Glomerular visceral epithelial cell (primary cell): ENCODE measurements around the gene SYNGR4.
"Not testable (repeated sequence)": the region's sequence is repeated elsewhere in the genome, so short reads cannot be mapped to it uniquely, and the experiment has no call there.

Experiments used
- DNase-seq: peaks from one replicate; pipeline ENCODE4 v3.0.0-alpha.2; 2016; ENCODE audit errors: extremely low spot score

The SYNGR4 gene

GRCh38 chr19:48363810-48364597 lies at the start of gene SYNGR4, which contains the start of gene TMEM143:
Gene SYNGR4 (plus strand): TSS chr19:48364367. CDS start chr19:48365843, 1,476 bp downstream.
Gene TMEM143 (minus strand): TSS chr19:48363940. CDS start chr19:48363920, 20 bp downstream.
- DNase-seq, result peak; percentile 100

DNA sequence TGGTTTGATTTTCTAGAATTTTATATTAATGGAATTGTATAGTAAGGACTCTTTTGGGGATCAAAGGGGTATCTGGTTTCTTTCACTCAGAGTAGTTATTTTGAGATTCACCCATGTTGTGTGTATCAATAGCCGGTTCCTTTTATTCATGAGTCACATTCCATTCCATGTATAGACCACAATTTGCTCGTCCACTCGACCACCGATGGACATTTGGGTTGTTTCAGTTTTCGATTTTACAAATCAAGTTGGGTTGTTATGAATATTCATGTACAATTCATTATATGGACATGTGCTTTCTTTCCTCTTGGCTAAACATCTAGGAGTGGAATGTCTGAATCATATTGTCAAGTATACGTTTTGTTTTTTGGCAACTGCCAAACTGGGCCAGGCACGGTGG lies 48.5 kb upstream of the SYNGR4 start:
- DNase-seq, result no peak

DNA sequence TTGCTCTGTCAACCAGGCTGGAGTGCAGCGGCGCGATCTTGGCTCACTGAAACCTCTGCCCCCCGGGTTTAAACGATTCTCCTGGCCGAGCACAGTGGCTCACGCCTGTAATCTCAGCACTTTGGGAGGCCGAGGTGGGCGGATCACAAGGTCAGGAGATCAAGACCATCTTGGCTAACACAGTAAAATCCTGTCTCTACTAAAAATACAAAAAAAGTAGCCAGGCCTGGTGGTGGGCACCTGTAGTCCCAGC lies 46.5 kb upstream of the SYNGR4 start:
- DNase-seq, result not testable (repeated sequence)

DNA sequence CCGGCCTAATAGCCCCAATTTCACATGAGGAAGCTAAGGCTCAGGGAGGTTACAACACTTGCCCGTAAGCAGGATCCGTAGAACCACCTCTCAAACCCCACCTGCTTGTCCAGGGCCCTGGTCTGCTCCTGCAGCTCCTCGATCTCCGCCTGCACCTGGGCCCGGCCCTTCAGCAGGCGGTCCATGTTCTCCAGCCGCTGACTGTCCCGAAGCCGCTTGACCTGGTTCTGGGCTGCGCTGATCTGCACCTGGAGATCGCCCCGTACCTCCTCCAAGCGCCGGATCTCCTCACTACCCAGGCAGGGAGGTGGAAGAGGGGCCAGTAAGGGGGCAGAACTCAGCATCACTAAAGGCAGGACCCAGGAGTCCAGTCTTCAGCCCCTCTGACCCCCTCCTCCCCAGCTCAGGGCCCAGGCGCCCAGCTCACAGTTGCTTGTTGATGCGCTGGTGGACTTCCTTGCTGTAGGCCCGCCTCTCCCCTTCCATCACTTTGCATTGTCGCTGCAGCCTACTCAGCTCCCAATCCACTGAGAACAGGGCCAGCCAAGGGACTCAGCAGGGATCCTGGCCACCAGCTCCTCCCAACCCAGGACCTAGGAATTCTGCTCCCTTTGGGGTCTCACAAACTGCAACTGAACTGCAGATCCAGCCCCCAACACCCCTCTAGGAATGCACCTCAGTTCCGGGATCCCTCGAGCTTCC lies 45.7 kb upstream of the SYNGR4 start:
- DNase-seq, result no peak

- peak; percentile 82 for DNase-seq
Observed at GRCh38 chr19:48319647-48320541, 44.3 kb upstream of the SYNGR4 start.

DNA sequence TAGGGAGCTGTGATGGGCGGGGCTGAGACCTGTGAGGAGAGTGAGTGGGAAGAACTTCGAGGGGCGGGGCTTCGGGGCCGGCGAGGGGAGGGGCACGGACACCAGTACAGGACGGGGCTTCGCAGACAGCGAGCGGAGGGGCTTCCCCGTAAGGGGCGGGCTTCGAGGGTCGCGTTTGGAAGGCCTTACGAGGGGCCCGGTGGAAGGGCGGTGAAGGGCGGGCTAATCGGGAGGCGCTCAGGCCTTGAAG lies 42.9 kb upstream of the SYNGR4 start:
- DNase-seq, result peak; percentile 89

DNA sequence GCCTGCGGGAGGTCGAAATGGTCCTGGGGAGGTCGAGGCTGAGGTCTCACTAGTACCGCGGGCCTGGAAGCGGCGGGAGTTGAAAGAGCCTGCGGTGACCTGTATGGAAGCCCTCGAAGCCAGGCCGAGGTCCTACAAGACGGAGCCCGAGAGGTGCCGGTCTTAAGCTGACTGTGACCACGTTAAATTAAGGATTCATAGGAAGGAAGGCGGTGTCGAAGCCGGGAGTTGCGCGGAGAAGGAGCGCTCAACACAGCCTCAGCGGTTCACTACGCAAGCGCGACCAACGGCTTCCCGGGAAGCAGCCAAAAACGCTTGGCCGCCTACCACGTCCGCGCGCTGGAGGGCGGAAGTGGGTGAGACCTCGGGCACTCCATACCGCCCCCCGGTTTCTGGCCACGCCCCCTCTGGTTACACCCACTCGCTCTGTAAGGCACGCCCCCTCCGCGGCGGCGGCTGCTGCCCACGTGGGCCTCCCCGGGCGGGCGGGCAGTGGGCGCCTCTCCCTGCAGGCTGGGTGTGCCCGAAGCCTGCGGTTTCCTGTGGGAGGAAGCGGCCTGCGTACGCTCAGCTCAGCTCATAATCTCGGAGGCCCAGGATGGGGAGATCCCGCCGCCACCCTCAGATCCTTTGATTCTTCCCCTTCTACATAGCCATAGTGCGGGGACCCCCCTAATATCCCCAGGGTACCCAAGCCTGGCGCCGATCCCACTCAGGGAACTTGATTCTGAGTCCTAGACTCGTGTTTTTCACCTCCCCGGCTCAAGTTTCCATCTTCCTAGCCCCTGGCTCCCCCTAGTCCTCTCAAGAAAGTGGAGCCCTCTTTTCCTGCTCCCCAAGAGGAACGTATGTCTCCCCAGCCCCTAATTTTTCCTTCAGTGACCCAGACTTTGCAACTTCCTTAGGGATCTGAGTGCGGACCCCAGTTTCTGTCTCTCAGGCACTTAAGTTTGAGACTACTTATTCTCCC lies 42.3 kb upstream of the SYNGR4 start:
- DNase-seq, result peak; percentile 99

GRCh38 chr19:48325265-48325910 lies 38.8 kb upstream of the SYNGR4 start, which contains the start of gene EMP3:
Gene EMP3 (plus strand): TSS chr19:48325552. CDS start chr19:48326845, 1,293 bp downstream.
- DNase-seq, result peak; percentile 90

GRCh38 chr19:48329167-48329891 lies 34.8 kb upstream of the SYNGR4 start:
- DNase-seq, result peak; percentile 38

DNA sequence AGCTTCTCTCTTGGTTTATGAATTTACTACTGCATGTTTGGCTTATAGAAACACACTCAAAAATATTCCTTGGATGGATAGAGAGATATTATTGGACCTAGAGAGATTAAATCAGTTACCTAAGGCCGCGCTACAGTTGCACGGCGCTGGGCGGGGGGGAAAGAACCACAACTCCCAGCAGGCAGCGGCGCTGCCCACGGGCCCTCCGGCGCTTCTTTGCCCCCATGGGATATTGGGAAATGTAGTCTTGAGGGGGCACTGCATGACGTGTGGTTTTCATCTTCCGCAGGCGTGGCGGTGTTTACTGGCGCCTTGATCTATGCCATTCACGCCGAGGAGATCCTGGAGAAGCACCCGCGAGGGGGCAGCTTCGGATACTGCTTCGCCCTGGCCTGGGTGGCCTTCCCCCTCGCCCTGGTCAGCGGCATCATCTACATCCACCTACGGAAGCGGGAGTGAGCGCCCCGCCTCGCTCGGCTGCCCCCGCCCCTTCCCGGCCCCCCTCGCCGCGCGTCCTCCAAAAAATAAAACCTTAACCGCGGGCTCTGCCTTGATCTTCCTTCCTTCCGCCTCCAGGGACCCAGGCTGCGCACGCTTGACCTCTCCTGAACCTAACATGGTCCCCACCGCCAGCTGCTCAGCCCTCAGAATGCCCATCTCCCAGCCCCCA lies 34.0 kb upstream of the SYNGR4 start:
- DNase-seq, result no peak

GRCh38 chr19:48332351-48332661 lies 31.9 kb upstream of the SYNGR4 start:
- DNase-seq, result no peak

DNA sequence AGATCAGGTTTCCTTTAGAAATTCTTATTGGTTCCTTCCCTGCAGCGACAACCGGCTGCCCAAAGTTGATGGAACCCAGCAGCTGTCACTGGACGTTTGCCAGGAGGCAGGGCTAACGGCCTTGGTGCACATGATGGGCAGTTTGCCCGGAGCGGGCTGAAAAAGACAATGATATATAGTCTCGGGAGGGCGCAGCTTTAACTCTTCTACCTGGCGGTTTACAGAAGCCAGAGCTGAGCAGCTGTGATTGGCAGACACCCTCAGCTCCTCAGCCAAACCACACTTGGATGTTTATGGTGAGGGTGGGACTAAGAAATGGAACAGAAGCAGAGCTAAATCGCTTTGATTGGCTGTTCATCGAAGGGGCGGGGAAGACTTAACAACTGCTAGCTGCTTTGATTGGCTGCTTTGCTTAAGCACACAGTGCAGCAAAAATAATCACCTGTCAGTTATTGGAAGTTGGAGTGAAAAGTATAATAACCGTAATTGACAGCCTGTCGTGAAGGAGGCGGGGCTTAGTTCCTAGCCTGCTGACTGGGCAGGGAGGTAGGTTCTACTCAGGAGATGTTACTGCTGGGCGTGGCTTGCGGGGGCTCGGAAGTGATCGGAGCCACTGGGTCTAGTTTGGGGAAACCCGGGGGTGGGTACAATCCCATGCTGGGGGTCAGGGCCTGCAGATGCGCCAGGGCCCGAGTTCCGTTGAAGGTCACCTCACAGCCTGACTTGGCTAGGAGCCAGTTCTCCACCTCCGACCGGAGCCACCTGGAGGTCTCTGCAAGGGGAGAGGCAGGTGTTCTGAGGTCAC lies 31.3 kb upstream of the SYNGR4 start:
- peak; percentile 96 for DNase-seq

DNA sequence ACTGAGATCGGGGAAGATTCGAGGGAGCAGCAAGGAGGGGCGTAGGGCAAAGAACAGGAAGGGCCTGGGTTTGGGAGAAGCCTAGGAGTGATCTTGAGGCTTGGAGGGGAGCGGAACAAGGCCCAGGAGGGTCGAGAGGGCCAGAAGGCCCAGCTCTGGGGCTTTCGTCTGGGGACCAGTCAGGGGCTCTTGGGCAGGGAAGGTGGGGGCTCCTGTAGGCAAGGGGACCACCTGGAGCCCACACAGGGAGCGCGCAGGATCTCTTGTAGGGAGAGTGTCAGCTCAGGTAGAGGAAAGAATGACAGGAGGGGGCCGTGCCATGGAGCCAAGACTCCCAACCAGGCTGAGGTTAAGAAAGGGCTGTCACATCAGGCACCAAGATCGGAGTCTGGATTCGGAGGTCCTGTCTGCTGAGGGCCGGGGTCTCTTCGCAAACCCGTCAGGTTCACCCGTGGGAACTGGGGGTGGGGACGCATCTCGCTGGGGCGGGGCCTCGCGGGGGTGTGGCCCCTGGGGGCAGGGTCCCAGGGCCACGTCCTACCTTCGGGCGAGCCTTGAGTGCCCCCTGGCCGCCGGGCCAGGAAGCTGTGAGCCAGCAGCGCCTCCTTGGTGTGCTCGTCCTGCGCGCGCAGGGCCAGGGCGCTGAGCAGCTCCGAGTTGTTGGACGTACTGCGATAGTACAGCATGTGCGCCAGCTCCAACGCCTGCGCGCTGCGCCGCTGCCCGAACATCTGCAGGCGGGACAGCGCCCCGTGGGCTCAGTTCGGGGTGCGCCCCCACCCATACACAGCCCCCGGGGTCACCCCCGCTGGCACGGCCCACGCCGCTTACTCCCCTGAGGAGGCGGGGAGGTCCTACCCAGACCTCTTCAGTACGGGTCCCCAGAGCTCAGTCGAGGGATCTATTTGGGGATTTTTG lies 30.4 kb upstream of the SYNGR4 start:
- peak; percentile 90 for DNase-seq

DNA sequence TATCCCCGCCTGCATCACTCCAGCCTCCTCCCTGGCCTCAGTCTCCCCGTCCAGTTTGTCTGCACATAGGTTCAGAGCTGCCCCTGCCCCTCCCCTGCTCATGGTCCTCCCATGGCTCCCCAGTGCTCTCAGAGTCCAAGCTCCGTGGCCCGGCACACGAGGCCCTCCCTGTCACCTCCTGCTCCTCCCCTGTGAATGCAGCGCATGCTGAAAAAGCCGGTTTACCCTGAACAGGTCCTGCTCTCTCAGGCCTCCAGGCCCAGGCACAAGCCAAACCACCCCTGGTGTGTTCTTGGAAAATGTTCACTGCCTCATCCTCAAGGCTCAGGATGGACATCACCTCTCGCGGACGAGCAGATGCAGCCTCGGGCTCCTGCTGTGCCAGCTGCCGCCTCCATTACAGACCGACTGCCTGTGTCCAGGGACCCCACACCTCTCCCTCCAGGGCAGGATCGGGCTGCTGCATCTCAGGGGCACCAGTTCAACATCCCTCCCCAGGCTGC lies 25.9 kb upstream of the SYNGR4 start:
- DNase-seq, result no peak

GRCh38 chr19:48338802-48339503 lies 25.2 kb upstream of the SYNGR4 start:
- no peak for DNase-seq

DNA sequence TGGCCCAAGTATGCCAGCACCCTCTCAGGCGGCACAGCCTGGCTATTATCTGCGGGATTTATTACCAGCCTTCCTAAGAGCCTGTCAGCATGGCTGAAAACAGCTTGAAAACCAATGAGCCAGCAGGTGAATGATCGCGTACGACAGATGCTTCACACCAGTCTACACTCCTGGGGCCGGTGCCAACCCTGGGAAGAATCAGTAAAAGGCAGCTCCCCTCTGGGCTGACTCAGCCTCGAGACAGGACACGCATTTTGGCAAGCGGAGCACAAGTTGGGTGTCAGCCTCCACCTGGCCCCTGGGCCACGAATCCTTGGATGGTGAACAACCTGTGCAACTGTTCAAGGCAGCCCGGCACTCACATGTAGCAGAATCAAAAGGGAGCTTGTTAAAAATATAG lies 23.2 kb upstream of the SYNGR4 start:
- no peak for DNase-seq
